ENCODE measurements around the gene PDCD2.

PDCD2 gene

DNA sequence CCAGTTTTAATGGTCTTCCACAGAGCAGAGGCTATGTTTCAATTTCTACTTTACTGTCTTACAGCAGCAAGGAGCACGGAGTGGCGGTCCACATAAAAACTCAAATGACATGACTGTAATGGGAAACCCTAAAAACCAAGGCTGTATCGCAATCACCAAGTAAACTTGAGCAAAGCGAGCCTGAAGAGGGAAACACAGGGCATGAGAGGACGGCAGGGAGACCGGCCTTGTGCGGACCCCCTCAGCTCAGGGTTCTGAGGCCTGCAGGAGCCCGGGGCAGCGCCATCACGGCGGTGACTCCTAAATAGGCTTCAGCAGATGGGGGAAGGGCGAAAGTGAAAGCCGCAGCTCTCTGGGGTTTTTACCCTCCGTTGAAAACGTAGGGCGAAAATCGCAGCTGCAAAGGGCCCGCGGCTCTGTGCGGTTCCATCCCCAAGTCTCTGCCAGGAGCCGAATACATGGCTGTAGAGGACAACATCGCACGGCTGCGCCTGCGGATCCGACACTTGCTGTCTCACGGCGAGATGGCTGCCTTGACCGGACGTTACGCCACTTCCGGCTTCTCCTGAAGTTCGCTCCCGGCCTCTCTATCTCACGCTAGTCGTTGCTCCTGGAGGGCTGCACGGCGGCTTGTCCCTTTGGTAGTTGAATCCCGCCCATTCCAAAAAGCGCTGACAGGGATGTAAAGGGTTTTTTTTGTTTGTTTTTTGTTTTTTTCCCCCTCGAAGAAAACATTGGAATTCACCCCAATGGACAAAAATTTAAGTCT, 31.5 kb downstream of the PDCD2 start, which contains the start of gene PSMB1 (continued):
- TF ChIP-seq, protein P1, sequence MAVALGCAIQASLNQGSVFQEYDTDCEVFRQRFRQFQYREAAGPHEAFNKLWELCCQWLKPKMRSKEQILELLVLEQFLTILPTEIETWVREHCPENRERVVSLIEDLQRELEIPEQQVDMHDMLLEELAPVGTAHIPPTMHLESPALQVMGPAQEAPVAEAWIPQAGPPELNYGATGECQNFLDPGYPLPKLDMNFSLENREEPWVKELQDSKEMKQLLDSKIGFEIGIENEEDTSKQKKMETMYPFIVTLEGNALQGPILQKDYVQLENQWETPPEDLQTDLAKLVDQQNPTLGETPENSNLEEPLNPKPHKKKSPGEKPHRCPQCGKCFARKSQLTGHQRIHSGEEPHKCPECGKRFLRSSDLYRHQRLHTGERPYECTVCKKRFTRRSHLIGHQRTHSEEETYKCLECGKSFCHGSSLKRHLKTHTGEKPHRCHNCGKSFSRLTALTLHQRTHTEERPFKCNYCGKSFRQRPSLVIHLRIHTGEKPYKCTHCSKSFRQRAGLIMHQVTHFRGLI (tag by site-specific recombination; IDR thresholded peaks at IDR 0.05): no peak
- TF ChIP-seq, protein P2, sequence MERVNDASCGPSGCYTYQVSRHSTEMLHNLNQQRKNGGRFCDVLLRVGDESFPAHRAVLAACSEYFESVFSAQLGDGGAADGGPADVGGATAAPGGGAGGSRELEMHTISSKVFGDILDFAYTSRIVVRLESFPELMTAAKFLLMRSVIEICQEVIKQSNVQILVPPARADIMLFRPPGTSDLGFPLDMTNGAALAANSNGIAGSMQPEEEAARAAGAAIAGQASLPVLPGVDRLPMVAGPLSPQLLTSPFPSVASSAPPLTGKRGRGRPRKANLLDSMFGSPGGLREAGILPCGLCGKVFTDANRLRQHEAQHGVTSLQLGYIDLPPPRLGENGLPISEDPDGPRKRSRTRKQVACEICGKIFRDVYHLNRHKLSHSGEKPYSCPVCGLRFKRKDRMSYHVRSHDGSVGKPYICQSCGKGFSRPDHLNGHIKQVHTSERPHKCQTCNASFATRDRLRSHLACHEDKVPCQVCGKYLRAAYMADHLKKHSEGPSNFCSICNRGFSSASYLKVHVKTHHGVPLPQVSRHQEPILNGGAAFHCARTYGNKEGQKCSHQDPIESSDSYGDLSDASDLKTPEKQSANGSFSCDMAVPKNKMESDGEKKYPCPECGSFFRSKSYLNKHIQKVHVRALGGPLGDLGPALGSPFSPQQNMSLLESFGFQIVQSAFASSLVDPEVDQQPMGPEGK (tag by site-specific recombination; IDR thresholded peaks at IDR 0.05): no peak
- no peak for TF ChIP-seq ZSCAN4 (tag by site-specific recombination; IDR thresholded peaks at IDR 0.05)
- peak; percentile 62 for TF ChIP-seq ZBTB17 (tag by site-specific recombination; IDR thresholded peaks at IDR 0.05)
- peak; percentile 70 for TF ChIP-seq BCL11A (tag by site-specific recombination; IDR thresholded peaks at IDR 0.05; ENCODE audit: low read depth)
- TF ChIP-seq ZNF324 (tag by site-specific recombination; IDR thresholded peaks at IDR 0.05): peak; percentile 56; the same call in 1 of the 2 replicates
- peak; percentile 47; the same call in 1 of the 2 replicates for TF ChIP-seq KLF8 (tag by site-specific recombination; IDR thresholded peaks at IDR 0.05)
- peak; percentile 91 for TF ChIP-seq ZNF501 (tag by site-specific recombination; IDR thresholded peaks at IDR 0.05)
- no peak for TF ChIP-seq ZNF654 (tag by site-specific recombination; IDR thresholded peaks at IDR 0.05; ENCODE audit: low read depth)
- no peak for TF ChIP-seq ZNF529 (tag by site-specific recombination; IDR thresholded peaks at IDR 0.05; ENCODE audit: insufficient replicate concordance)
- peak; percentile 47; the same call in 1 of the 2 replicates for TF ChIP-seq ZNF600 (tag by site-specific recombination; IDR thresholded peaks at IDR 0.05)
- peak; percentile 43; the same call in 1 of the 2 replicates for TF ChIP-seq SP3 (tag by site-specific recombination; IDR thresholded peaks at IDR 0.05)
- TF ChIP-seq ZNF221 (tag by site-specific recombination; IDR thresholded peaks at IDR 0.05; ENCODE audit: borderline replicate concordance): 0 out of 2 replicates have a peak, but pooled peaks have one; percentile 19
- peak; percentile 74; the same call in 1 of the 2 replicates for TF ChIP-seq ZXDB (tag by site-specific recombination; IDR thresholded peaks at IDR 0.05)
- TF ChIP-seq ZNF473 (tag by site-specific recombination; IDR thresholded peaks at IDR 0.05): no peak
- peak; percentile 74 for TF ChIP-seq ZNF629 (tag by site-specific recombination; IDR thresholded peaks at IDR 0.05)
- peak; percentile 91 for TF ChIP-seq ZFP37 (tag by site-specific recombination; IDR thresholded peaks at IDR 0.05)
- TF ChIP-seq ZNF292 (tag by site-specific recombination; IDR thresholded peaks at IDR 0.05; ENCODE audit: borderline replicate concordance, low read depth): no peak
- no peak for TF ChIP-seq ZNF670 (tag by site-specific recombination; IDR thresholded peaks at IDR 0.05; ENCODE audit: low read depth)
- peak; percentile 63 for TF ChIP-seq YY2 (tag by site-specific recombination; IDR thresholded peaks at IDR 0.05)
- peak; percentile 51; the same call in 1 of the 2 replicates for TF ChIP-seq KLF16 (tag by site-specific recombination; IDR thresholded peaks at IDR 0.05)
- TF ChIP-seq, protein P3, sequence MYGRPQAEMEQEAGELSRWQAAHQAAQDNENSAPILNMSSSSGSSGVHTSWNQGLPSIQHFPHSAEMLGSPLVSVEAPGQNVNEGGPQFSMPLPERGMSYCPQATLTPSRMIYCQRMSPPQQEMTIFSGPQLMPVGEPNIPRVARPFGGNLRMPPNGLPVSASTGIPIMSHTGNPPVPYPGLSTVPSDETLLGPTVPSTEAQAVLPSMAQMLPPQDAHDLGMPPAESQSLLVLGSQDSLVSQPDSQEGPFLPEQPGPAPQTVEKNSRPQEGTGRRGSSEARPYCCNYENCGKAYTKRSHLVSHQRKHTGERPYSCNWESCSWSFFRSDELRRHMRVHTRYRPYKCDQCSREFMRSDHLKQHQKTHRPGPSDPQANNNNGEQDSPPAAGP (tag by site-specific recombination; IDR thresholded peaks at IDR 0.05): peak; percentile 48; the same call in 1 of the 2 replicates
- peak; percentile 84 for TF ChIP-seq SP2 (tag by site-specific recombination; IDR thresholded peaks at IDR 0.05)
- TF ChIP-seq, protein P4, sequence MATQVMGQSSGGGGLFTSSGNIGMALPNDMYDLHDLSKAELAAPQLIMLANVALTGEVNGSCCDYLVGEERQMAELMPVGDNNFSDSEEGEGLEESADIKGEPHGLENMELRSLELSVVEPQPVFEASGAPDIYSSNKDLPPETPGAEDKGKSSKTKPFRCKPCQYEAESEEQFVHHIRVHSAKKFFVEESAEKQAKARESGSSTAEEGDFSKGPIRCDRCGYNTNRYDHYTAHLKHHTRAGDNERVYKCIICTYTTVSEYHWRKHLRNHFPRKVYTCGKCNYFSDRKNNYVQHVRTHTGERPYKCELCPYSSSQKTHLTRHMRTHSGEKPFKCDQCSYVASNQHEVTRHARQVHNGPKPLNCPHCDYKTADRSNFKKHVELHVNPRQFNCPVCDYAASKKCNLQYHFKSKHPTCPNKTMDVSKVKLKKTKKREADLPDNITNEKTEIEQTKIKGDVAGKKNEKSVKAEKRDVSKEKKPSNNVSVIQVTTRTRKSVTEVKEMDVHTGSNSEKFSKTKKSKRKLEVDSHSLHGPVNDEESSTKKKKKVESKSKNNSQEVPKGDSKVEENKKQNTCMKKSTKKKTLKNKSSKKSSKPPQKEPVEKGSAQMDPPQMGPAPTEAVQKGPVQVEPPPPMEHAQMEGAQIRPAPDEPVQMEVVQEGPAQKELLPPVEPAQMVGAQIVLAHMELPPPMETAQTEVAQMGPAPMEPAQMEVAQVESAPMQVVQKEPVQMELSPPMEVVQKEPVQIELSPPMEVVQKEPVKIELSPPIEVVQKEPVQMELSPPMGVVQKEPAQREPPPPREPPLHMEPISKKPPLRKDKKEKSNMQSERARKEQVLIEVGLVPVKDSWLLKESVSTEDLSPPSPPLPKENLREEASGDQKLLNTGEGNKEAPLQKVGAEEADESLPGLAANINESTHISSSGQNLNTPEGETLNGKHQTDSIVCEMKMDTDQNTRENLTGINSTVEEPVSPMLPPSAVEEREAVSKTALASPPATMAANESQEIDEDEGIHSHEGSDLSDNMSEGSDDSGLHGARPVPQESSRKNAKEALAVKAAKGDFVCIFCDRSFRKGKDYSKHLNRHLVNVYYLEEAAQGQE (tag by site-specific recombination; IDR thresholded peaks at IDR 0.05): no peak
- TF ChIP-seq, protein P5, sequence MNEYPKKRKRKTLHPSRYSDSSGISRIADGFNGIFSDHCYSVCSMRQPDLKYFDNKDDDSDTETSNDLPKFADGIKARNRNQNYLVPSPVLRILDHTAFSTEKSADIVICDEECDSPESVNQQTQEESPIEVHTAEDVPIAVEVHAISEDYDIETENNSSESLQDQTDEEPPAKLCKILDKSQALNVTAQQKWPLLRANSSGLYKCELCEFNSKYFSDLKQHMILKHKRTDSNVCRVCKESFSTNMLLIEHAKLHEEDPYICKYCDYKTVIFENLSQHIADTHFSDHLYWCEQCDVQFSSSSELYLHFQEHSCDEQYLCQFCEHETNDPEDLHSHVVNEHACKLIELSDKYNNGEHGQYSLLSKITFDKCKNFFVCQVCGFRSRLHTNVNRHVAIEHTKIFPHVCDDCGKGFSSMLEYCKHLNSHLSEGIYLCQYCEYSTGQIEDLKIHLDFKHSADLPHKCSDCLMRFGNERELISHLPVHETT (tag by site-specific recombination; IDR thresholded peaks at IDR 0.05): 0 out of 2 replicates have a peak, but pooled peaks have one; percentile 60
- TF ChIP-seq ZNF513 (tag by site-specific recombination; IDR thresholded peaks at IDR 0.05): no peak
- peak; percentile 41; the same call in 1 of the 2 replicates for TF ChIP-seq ZNF660 (tag by site-specific recombination; IDR thresholded peaks at IDR 0.05)
